Central memory CD8-positive, alpha-beta T cell (primary cell): ENCODE data around the gene PACSIN1.

ENCODE experiments used
- ATAC-seq: fragments of 150-1000 bp; cut with Tn5 transposase; replicated peaks from 2 replicates; pipeline ENCODE4 v1.10.0; 2022; ENCODE audit warnings: mild to moderate bottlenecking, moderate FRiP score, moderate number of reproducible peaks; ENCODE audit not compliant: poor library complexity, severe bottlenecking; ENCODE audit errors: extremely low read depth
- DNase-seq, 2 donors: peaks; one replicate each; pipeline ENCODE4 v3.0.0; 2021; ENCODE audit warnings: low spot score in 2 of 2
- H3K27ac Mint-ChIP-seq: one replicate; pipeline ENCODE4 v1.8.0; 2022; ENCODE audit warnings: low read depth, mild to moderate bottlenecking, moderate library complexity, mixed read lengths
- H3K27me3 Mint-ChIP-seq: one replicate; pipeline ENCODE4 v1.8.0; 2022; ENCODE audit warnings: mixed read lengths
- H3K36me3 Mint-ChIP-seq: one replicate; pipeline ENCODE4 v1.8.0; 2022; ENCODE audit warnings: mild to moderate bottlenecking, moderate library complexity, mixed read lengths; ENCODE audit not compliant: insufficient read depth
- H3K4me1 Mint-ChIP-seq: one replicate; pipeline ENCODE4 v1.8.0; 2022; ENCODE audit warnings: mixed read lengths
- H3K4me3 Mint-ChIP-seq: one replicate; pipeline ENCODE4 v1.8.0; 2022; ENCODE audit warnings: mild to moderate bottlenecking, moderate library complexity, mixed read lengths
- H3K9me3 Mint-ChIP-seq: one replicate; pipeline ENCODE4 v1.8.0; 2022; ENCODE audit warnings: mixed read lengths

Gene PACSIN1

DNA sequence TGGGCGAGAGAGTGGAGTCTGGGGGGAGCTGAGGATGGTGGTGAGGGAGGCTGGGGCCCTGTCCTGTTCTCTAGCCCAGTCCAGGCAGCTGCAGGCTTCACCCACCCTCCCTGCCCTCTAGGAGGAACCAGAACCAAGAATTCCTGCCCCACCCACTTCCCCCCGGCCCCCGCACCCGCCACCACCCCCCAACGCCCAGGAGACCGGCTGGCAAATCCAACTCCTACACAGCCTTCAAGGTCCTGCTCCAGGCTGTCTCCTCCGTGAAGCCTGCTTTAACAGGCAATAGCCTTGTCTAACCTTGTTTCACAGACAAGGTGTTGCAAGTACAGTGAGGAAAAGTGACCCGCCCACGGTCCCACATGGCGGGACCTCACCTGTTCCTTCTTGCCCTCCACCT, 87.9 kb downstream of the PACSIN1 start:
- H3K4me3 Mint-ChIP-seq, result no peak overlapping the region
- no peak for ATAC-seq
- H3K36me3 Mint-ChIP-seq, result peaks cover 4% of the 10 kb centered on the region
- no peak for DNase-seq
- H3K9me3 Mint-ChIP-seq, result no peaks in the 10 kb centered on the region
- peaks cover 20% of the 10 kb centered on the region for H3K27me3 Mint-ChIP-seq
- peaks cover 8% of the 10 kb centered on the region for H3K4me1 Mint-ChIP-seq
- H3K27ac Mint-ChIP-seq, result no peak overlapping the region

DNA sequence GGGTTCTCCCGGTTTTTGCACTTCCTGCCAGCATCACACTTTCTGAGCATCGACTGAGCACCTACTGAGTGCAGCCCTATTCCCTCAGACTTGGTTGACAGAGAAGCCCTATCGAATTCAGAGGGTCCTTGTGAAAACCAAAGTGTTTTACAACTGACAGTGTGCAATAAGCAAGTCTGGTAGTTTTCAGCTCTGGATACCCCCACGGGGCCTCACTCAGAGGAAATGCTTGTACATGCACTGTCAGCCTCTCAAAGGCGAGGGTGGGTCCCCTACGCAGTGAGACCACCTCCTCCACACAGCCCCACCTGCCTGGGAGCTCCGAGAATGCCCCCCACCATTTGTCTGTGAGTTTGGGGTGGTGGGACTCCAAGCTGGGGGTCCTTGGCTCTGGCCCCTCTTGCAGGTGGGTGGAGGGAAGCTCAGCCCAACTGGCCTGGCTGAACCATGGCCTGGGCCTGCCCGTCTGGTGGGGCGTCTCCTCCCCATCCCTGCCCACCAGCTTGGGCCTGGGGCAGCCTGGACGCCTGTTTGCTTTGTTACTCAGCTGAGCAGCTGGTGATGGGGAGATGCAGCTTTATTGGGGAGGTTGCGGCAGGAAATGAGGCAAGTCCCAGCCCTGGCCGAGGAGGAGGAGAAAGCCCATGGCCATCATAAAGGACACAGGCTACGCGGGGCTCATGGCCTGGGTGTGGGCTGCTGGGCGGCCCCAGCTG, 88.6 kb downstream of the PACSIN1 start:
- Mint-ChIP-seq H3K4me1 (peaks cover 8% of the 10 kb centered on the region), H3K27me3 (peaks cover 20% of the 10 kb centered on the region), H3K27ac (no peak overlapping the region), H3K9me3 (no peaks in the 10 kb centered on the region), H3K4me3 (no peak overlapping the region), H3K36me3 (peaks cover 4% of the 10 kb centered on the region)
- ATAC-seq (no peak), DNase-seq (no peak)

DNA sequence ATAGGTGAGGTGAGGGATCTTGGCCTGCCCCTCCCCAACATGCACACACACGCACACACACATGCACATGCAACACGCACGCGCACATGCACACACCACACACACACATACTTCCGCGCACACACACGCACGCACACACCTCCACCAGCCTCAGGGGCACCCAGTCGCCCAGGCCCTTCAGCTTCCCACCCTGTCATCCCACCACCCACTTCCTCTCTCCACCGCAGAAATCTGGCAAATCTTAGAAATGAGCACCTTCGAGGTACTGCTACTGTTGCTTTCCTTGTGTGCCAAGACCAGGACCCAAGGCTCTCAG, 89.1 kb downstream of the PACSIN1 start:
- ATAC-seq, result no peak

DNA sequence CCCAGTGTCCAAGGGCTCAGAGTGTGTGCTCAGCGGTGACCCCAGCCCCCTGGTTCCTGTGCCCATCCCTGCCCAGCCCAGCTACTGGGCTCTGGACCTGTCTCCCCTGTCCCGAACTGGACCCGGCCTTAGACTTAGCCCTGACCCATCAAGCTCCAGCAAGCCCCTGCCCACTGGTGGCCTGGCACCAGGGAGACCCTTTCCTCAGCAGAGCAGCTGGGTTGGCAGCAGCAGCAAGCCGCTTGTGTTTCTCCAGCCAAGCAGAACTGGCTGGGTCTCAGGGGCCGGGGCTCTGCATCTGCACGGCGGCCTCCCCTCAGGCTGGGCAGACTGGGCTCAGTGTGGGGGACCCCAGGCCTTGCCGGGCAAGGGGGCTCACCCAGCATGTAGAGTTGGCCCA, 89.5 kb downstream of the PACSIN1 start:
- Mint-ChIP-seq H3K27me3 (peaks cover 16% of the 10 kb centered on the region), H3K4me3 (no peak overlapping the region), H3K4me1 (peaks cover 8% of the 10 kb centered on the region), H3K36me3 (peaks cover 4% of the 10 kb centered on the region), H3K27ac (peak overlapping the region; percentile 13), H3K9me3 (no peaks in the 10 kb centered on the region)
- no peak for DNase-seq
- no peak for ATAC-seq

More for the DNA sequence above, 89.1 kb downstream of the PACSIN1 start:
- no peak for DNase-seq
- peaks cover 8% of the 10 kb centered on the region for H3K4me1 Mint-ChIP-seq
- H3K36me3 Mint-ChIP-seq, result peaks cover 4% of the 10 kb centered on the region
- no peaks in the 10 kb centered on the region for H3K9me3 Mint-ChIP-seq
- H3K27me3 Mint-ChIP-seq, result peaks cover 19% of the 10 kb centered on the region
- H3K4me3 Mint-ChIP-seq, result no peak overlapping the region
- H3K27ac Mint-ChIP-seq, result peak overlapping the region; percentile 13

DNA sequence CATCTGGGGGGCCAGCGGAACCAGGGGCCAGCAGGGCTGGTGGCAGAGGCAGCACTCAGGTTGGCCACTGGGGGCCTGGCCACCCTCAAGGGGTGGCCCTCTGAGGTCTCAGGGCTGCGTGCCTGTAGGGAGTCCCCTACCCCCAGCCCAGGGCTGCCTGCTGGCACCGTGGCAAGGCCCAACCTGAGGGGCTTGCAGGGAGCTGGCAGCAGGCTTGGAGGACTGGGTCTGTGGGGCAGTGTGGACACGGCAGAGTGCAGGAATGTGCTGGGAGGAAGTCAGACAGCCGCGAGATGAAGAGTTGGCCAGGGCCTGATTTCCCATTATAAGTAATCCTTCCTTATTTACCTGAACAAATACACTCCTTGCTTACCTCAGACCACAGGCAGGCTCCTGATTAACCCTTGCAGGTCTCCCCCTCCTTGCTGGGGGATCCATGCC, 90.2 kb downstream of the PACSIN1 start, which contains the start of gene SPDEF:
Gene SPDEF (minus strand): TSS at position 299 of the 441 bp plus-strand sequence. CDS start 11,874 bp downstream, outside the sequence.
- DNase-seq (no peak), ATAC-seq (no peak)
- Mint-ChIP-seq H3K36me3 (peaks cover 4% of the 10 kb centered on the region), H3K27me3 (peaks cover 12% of the 10 kb centered on the region), H3K4me1 (peaks cover 8% of the 10 kb centered on the region), H3K4me3 (no peak within 1 kb of the TSS), H3K27ac (peak within 1 kb of the TSS; percentile 13), H3K9me3 (no peaks in the 10 kb centered on the region)

DNA sequence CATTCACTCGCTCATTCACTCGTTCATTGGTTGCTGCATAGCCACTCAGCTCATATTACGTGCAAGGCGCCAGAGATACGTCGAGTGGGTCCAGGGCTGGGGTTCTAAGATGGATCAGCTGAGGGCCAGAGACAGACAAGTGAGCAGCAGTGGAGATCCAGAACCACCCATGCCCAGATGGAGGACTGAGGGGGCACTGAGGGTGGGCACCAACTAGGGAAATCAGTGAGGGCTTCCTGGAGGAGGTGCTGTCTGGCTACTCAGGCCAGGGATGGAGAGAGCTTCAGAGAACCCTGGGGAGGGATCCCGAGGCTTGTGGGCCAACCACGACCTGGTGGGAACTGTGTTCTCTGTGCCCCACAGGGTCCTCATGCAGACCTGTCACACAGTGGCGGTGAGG, 90.6 kb downstream of the PACSIN1 start:
- H3K4me3 Mint-ChIP-seq, result no peak overlapping the region
- peaks cover 12% of the 10 kb centered on the region for H3K27me3 Mint-ChIP-seq
- H3K9me3 Mint-ChIP-seq, result no peaks in the 10 kb centered on the region
- H3K36me3 Mint-ChIP-seq, result peaks cover 4% of the 10 kb centered on the region
- DNase-seq (no peak), ATAC-seq (no peak)
- no peak overlapping the region for H3K27ac Mint-ChIP-seq
- peaks cover 8% of the 10 kb centered on the region for H3K4me1 Mint-ChIP-seq

DNA sequence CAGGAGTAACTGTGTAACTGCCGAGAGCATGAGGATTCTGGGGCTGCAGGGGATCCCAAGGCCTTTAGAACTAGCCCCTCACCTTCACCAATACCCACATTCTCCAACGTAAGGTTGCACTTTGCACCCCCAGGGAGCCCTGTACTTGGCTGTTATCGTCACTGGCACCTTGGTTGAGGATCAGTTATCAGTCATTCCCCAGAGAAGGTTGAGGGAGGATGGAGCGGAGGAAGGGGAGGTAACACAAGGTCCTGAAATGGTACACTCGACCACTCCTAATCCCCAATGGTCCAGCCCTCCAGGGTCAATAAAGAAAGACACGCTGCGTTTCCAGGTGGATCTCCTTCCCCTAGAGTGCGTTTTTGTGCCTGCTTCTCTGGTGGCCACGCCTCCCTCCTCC, 91.4 kb downstream of the PACSIN1 start:
- ATAC-seq (no peak), DNase-seq (no peak)
- Mint-ChIP-seq H3K4me1 (peaks cover 8% of the 10 kb centered on the region), H3K4me3 (no peak overlapping the region), H3K9me3 (no peaks in the 10 kb centered on the region), H3K36me3 (peaks cover 4% of the 10 kb centered on the region), H3K27me3 (peaks cover 5% of the 10 kb centered on the region), H3K27ac (no peak overlapping the region)

DNA sequence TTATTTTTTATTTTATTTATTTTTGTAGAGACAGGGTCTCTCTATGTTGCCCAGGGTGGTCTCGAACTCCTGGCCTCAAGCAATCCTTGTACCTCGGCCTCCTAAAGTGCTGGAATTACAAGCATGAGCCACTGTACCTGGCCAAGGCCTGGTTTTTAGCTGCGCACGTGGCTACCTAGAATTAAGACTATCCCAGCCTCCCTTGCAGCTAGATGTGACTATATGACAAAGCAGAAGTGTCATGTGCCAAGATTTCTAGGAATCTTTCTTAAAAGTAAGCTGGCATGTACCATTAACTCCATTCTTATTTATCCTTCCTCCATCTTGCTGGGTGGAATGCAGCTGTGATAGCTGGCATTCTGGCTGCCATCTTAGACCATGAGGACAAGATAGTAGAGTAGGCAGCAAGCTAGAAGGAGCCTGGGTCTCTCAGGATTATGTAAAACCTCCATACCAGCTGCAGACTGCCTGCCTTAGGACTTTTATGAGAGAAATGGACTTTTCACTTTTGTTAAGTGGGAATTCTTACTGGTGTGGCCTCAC, 92.4 kb downstream of the PACSIN1 start:
- no peak for ATAC-seq
- H3K27ac Mint-ChIP-seq, result no peak overlapping the region
- H3K36me3 Mint-ChIP-seq, result peaks cover 4% of the 10 kb centered on the region
- DNase-seq, result no peak
- no peak overlapping the region for H3K4me3 Mint-ChIP-seq
- H3K9me3 Mint-ChIP-seq, result no peaks in the 10 kb centered on the region
- no peaks in the 10 kb centered on the region for H3K27me3 Mint-ChIP-seq
- H3K4me1 Mint-ChIP-seq, result peaks cover 8% of the 10 kb centered on the region

DNA sequence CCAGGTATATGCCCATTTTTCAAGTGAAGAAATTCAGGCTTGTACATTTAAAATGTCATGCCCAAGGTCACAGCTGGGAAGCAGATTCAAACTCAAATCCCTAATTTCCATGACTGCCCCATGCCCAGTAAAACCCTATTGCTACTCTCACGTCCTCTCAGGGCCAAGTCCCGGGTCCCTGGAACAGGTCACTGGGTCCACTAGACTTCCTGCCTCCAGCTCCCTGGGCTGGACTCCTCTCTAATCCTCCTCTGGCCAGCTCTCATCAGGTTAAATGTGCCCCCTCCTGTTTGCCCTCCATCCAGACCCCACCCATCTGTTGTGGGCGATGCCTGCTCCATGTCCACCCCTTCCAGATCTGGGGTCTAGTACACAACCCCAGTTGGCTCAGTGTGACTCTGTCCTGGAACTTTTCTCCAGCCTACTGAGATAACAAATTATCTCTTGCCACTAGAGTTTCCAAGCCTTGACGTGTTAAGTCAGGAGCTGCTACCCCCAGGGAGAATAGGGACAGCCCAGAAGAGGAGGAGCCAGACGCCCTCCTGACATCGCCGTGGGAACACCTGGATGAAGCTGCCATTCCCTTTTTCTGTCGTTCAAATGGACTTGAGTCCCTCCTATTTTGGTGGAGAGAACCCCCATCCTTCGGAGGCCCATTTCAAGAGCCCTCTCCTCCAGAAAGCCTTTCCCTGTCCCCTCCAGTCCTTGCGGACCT, 93.9 kb downstream of the PACSIN1 start:
- no peak for ATAC-seq
- no peak overlapping the region for H3K27ac Mint-ChIP-seq

DNA sequence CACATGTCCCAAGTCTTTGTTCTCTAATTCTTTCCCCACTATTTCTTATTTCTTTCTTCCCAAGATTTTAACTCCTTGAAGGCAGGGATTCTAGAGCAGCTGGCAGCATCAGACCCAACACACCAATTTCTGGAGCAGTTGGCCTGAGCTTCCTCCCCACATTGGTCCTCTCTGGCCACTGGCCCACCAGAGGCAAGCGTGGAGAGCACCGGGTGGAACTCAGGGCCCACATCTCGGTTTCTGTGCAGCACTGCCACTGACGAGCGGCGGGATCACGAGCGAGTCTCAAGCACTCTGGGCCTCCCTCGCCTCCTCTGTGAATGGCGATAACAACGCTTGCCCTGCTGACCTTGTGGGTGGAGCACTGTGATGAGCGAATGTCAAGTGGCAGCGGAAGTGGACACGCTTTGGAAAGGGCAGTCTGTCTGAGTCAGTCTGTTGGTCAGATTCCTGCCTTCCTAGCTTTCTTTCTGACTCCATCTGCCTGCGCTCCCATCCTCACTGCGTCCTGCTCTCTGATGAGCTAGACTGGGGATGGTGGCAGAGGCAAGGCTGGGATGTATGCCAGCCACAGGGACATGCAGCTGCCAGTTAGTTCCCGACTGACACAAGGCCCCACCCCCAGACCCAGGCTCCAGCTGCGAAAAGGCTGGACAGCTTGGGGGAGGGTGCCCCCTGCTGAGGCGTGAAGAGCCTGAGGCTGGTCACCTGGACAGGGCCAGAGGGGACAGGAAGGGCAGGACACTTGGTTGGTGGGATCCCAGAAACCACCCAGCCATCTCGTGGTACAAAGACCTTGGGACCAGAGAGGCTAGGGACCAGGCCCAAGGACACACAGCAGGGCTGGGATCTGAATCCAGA, 94.7 kb downstream of the PACSIN1 start:
- Mint-ChIP-seq H3K27ac (no peak overlapping the region), H3K4me3 (no peak overlapping the region), H3K4me1 (no peaks in the 10 kb centered on the region), H3K36me3 (peaks cover 1% of the 10 kb centered on the region), H3K9me3 (no peaks in the 10 kb centered on the region), H3K27me3 (peaks cover 1% of the 10 kb centered on the region)
- ATAC-seq (no peak), DNase-seq (no peak)

More for the DNA sequence above, 93.9 kb downstream of the PACSIN1 start:
- H3K4me1 Mint-ChIP-seq, result peaks cover 6% of the 10 kb centered on the region
- no peak for DNase-seq
- H3K4me3 Mint-ChIP-seq, result no peak overlapping the region
- H3K36me3 Mint-ChIP-seq, result peaks cover 4% of the 10 kb centered on the region
- H3K9me3 Mint-ChIP-seq, result no peaks in the 10 kb centered on the region
- H3K27me3 Mint-ChIP-seq, result no peaks in the 10 kb centered on the region

DNA sequence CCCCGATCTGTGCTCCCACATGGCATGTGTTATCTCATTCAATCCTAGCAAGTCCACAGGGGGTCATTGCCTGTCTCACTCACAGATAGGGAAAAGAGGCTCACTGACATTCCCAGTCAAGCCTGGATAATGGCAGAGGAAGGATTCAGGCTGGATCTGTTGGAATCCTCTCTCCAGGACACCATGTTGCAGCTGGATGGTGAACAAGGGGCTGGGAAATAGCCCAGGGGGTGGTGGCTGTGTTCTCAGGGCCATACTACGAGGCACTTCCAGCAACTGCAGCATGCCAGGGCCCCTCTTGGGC, 95.3 kb downstream of the PACSIN1 start:
- Mint-ChIP-seq H3K27ac (no peak overlapping the region), H3K4me3 (no peak overlapping the region), H3K4me1 (no peaks in the 10 kb centered on the region), H3K27me3 (peaks cover 7% of the 10 kb centered on the region), H3K9me3 (no peaks in the 10 kb centered on the region), H3K36me3 (peaks cover 1% of the 10 kb centered on the region)
- ATAC-seq, result no peak
- no peak for DNase-seq

DNA sequence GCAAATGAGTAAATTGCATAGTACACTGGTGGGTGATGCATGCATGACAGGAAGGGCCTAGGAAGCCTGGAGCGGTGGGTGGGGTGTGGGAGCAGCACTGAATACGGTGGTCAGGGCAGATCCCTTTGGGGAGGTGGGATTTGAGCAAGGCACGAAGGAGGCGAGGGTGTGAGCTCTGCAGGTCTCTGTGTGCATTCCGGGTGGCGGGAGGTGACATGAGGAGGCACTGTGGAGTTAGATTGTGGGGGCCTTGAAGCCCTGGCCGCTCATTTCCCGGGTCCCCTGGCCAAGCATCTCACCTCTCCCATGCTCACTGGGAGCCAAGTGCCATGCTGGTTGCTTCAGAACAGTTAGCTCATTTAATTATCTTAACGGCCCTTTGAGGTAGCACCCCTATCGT, 96.5 kb downstream of the PACSIN1 start:
- DNase-seq (no peak), ATAC-seq (no peak)
- Mint-ChIP-seq H3K27ac (no peak overlapping the region), H3K9me3 (no peaks in the 10 kb centered on the region), H3K4me3 (no peak overlapping the region), H3K27me3 (peaks cover 19% of the 10 kb centered on the region), H3K4me1 (no peaks in the 10 kb centered on the region), H3K36me3 (peaks cover 1% of the 10 kb centered on the region)
